Right lobe of liver (tissue), 4 donors: ENCODE measurements around the gene FRMD4A.

Source experiments
- CTCF ChIP-seq, 4 donors: fragments of 200-600 bp in 3 of 4; fragments of 450-650 bp in 1 of 4; IDR thresholded peaks; one replicate each; pipeline versions ENCODE4 v1.5.1 to v1.8.0; 2016 to 2022; ENCODE audit warnings: antibody characterized with exemption in 4 of 4, mild to moderate bottlenecking in 2 of 4
- POLR2A ChIP-seq: fragments of 450-650 bp; IDR thresholded peaks from one replicate; pipeline ENCODE4 v1.6.1; 2017; ENCODE audit warnings: antibody characterized with exemption, mild to moderate bottlenecking
- donor health status: DM: no; HTN: no; CAD: no.
- donor health status: DM: no; HTN: no; CAD: no.
- donor health status: DM: no; HTN: yes; CAD: no.

- TF ChIP-seq CTCF (IDR thresholded peaks at IDR 0.05) (no peak), POLR2A (no peak)
These were observed 657.6 kb downstream of the FRMD4A start for GRCh38 chr10:13673156-13673555.
